Limb (tissue), 2 donors: ENCODE measurements around the gene CFAP45.

Experiments
- DNase-seq, 2 donors: peaks; one replicate each; pipeline ENCODE4 v3.0.0-alpha.2; 2016; ENCODE audit errors: extremely low spot score in 2 of 2

CFAP45 gene

GRCh38 chr1:159937054-159937750 is 37.2 kb upstream of the CFAP45 start:
- DNase-seq: no peak

- peak in 1 of 2 donors; percentile 87 for DNase-seq
Observed at GRCh38 chr1:159936273-159936904, 36.4 kb upstream of the CFAP45 start.

- DNase-seq: no peak
Observed at GRCh38 chr1:159935719-159936272, 35.8 kb upstream of the CFAP45 start.

- DNase-seq: no peak
Observed at GRCh38 chr1:159935305-159935704, 35.3 kb upstream of the CFAP45 start.

- no peak for DNase-seq
Observed at GRCh38 chr1:159934136-159935039, 34.4 kb upstream of the CFAP45 start.

GRCh38 chr1:159933347-159933746 is 33.4 kb upstream of the CFAP45 start:
- DNase-seq: no peak

- DNase-seq: no peak
Observed at GRCh38 chr1:159932296-159933285, 32.6 kb upstream of the CFAP45 start.

GRCh38 chr1:159931795-159932173 is 31.8 kb upstream of the CFAP45 start:
- DNase-seq: no peak

GRCh38 chr1:159931101-159931794 is 31.3 kb upstream of the CFAP45 start:
- no peak for DNase-seq

GRCh38 chr1:159930634-159931033 is 30.7 kb upstream of the CFAP45 start:
- DNase-seq: no peak

GRCh38 chr1:159930216-159930615 is 30.3 kb upstream of the CFAP45 start:
- no peak for DNase-seq

GRCh38 chr1:159929155-159930051 is 29.4 kb upstream of the CFAP45 start:
- no peak for DNase-seq

GRCh38 chr1:159928491-159929050 is 28.6 kb upstream of the CFAP45 start:
- no peak for DNase-seq

- no peak for DNase-seq
Observed at GRCh38 chr1:159927849-159928431, 28.0 kb upstream of the CFAP45 start.

GRCh38 chr1:159927211-159927848 is 27.4 kb upstream of the CFAP45 start:
- DNase-seq: no peak

- no peak for DNase-seq
Observed at GRCh38 chr1:159925719-159926078, 25.7 kb upstream of the CFAP45 start.

GRCh38 chr1:159924791-159925718 is 25.1 kb upstream of the CFAP45 start, which contains the start of gene TAGLN2:
TAGLN2 (minus strand) TSS chr1:159925507; CDS start chr1:159920509, 4,998 bp downstream.
- DNase-seq: peak; percentile 90 to 95
